NCI-H82 (cell line): ENCODE measurements around the gene SMCO4.
A peak's percentile ranks its signal among the peaks of the same experiment; 100 is the strongest.
"Not testable (repeated sequence)": the region's sequence is repeated elsewhere in the genome, so short reads cannot be mapped to it uniquely, and the experiment has no call there.

Experiments
- DNase-seq: peaks from one replicate; lab custom pipeline; 2025; lab: John Stamatoyannopoulos, UW

The SMCO4 gene

DNA sequence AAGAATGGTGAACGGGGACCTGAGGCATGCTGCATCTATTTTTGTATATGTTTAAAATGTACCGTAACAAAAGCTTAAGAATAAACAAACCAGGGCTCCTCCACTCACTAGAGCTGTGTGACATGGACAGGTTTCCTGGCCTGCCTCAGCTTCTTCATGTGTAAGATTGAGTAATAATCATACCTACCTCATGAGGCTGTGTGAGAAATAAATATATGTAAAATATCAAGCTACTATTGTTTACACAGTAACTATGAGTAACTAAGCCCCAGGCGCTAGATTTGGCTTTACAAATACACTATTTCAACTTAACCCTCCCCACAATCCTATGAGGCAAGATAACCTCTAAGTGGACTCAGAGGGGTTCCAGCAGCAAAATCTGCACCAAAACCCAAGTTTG is 66.4 kb downstream of the SMCO4 start:
- DNase-seq: no peak

- DNase-seq: peak; percentile 3
Measured at GRCh38 chr11:93474123-93474522, 69.1 kb downstream of the SMCO4 start.

DNA sequence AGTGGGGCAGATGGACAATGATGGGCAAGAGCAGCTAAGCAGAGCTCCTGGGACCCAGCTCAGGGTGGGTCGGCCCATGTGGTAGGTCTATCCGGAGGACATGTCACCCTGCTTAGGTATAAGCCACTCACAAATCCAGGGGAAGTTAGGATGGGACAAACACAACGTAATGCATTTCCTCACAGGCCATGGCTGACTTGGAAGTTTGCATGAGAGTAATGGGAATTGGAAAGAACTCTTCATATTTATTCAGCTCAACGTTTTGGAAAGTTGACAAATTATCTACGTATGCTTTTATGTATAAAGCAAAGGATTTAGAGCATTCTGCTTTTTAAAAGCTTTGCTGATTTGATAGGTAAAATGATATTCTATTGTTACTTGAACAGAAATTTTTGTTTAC is 74.9 kb downstream of the SMCO4 start:
- DNase-seq: no peak

DNA sequence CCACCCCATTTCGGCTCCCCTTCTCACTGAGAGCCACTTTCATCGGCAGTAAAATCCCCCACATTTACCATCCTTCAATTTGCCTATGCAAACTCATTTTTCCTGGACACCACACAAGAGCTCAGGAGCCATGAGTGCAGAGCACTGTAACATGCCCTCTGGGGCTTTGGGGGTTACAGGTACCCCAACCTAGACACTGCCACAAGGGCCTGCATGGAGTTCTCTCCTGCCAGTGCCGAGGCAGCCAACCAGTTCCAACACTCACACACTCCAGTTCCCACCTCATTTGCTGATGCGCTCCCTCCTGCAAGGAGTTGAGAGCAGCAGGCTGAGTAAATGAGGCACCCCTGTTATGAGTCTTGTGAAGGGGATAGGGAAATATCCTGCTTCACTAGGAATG is 76.1 kb downstream of the SMCO4 start:
- no peak for DNase-seq

DNA sequence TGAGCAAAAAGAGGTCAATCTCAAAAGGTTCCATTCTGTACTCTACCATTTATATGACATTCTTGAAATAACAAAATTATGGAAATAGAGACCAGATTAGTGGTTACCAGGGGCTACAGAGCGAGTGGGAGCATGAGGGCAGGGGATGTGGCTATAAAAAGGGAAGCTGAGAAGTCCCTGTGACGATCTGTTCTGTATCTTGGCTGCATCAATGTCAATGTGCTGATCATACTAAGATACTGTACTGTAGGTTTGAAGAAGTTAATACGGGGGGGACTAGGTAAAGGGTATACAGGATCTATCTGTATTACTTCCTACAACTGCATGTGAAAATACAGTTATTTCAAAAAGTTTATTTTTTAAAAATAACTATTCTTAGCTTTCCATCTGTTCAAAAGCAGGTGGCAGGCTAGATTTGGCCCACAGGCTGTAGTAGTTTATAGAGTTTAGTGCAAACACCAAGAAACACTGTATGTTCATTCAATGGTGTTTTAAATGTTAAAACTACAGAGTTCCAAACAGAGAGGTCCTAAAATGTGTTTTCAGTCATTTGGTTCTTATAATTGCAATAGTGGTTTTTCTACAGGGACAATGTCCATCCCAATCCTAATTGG is 78.2 kb downstream of the SMCO4 start:
- DNase-seq: no peak

DNA sequence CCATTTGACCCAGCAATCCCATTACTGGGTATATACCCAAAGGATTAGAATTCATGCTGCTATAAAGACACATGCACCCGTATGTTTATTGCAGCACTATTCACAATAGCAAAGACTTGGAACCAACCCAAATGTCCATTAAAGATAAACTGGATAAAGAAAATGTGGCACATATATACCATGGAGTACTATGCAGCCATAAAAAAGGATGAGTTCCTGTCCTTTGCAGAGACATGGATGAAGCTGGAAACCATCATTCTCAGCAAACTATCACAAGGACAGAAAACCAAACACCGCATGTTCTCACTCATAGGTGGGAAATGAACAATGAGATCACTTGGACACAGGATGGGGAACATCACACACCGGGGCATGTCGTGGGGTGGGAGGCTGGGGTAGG is 79.5 kb downstream of the SMCO4 start:
- not testable (repeated sequence) for DNase-seq

- no peak for DNase-seq
Measured at GRCh38 chr11:93458286-93458685, 84.9 kb downstream of the SMCO4 start.

DNA sequence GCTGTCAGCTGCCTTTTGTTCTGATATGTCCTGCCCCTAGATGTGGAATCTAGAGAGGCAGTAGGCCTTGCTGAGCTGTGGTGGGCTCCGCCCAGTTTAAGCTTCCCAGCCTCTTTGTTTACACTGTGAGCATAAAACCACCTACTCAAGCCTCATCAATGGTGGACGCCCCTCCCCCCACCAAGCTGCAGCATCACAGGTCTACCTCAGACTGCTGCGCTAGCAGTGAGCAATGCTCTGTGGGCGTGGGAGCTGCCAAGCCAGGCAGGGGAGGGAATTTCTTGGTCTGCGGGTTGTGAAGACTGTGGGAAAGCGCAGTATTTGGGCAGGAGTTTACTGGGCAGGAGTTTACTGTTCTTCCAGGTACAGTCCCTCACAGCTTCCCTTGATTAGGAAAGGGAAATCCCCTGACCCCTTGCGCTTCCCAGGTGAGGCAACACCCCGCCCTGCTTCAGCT is 98.5 kb downstream of the SMCO4 start:
- peak; percentile 29 for DNase-seq

GRCh38 chr11:93443232-93443631 is 100.0 kb downstream of the SMCO4 start:
- DNase-seq: not testable (repeated sequence)

DNA sequence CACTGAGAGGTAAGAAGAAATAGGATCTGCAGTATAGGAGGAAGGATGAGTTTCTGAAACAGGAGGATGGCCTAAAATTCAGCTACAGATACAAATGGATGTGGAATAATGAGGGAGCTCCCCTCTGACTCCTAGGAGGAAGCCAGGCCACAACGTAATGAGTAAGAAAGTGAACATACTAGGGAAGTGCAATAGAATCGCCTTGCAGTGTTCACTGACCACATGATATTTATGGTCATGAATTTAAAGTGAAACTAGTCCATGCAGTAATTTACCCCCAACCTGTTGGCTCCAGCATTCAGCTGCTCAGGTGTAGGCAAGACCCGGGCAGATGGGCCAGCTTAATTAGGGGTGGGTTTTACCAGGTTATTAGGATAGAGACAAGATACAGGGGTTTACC is 110.9 kb downstream of the SMCO4 start:
- no peak for DNase-seq
